Retinal pigment epithelial cell (primary cell): ENCODE data around the gene CACNA1C.

ENCODE experiments used
- DNase-seq: peaks from one replicate; pipeline ENCODE4 v3.0.0-alpha.2; 2010; ENCODE audit warnings: low read depth
- H3K4me3 ChIP-seq: 2 replicates; pipeline ENCODE4 v1.5.1; 2011; ENCODE audit warnings: mild to moderate bottlenecking, low read length, control low read depth, moderate library complexity
- CTCF ChIP-seq: conservative IDR thresholded peaks from 2 replicates; pipeline ENCODE4 v1.5.1; 2011; ENCODE audit warnings: low read depth, low read length, control low read depth, inconsistent platforms

The CACNA1C gene

DNA sequence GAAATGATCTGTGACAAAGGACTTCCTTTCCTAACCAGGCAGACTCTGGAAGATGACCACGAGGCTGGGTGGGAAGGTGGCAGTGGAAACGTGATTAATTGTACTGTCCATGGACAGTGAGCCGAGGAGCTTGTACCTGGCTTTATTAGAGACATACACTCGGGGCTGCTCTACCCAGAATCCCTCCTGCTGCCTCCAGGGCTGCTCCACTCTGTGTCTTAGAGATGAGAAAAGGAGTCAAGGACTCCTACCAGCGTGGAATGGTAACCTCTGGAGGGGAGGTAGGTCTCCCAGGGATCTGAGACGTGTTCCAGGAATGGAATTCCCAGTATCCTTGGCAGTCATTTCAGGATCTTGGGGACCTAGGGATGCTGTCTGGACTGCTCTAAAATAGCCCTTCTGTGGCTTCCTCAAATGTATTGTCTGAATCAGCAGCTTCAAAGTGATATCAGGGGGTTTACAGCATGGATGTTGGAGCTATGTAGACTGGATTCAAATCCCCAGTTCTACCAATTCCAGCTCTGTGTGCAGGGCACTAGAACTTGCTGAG, 237.8 kb downstream of the CACNA1C start:
- no peak overlapping the region for H3K4me3 ChIP-seq
- no peak for TF ChIP-seq CTCF
- DNase-seq: no peak

DNA sequence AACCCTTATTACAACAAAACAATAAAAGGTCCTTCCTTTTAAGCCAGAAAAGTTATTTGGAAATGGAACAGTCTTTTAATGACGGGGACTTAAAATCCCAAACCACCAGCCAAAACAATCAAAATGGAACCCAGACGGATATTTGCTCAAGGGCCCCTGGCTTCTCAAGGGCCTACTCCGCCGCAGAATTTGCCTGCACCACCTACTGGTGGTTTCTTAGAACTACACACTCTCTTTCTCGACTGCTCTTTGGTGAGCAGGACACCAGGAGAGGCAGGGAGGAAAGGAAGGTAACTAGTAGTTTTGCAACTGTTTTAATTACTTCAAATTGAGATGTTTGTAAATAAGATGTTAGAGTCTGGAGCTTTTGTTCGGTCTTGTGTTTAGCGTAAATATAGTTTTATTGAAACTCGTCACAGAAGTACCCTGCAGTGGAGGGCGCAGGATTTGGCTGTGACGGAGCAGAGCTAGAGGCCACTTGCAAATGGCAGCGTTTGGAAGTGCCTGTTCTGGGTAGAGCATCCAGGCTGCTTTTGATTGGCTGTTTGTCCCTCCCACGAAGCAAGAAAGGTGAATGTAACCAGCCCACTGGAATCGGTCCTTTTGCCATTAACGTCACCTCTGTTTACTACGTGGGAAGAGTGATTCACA, 238.5 kb downstream of the CACNA1C start:
- no peak overlapping the region for H3K4me3 ChIP-seq
- TF ChIP-seq CTCF: peak; percentile 83
- DNase-seq: no peak

- DNase-seq: no peak
- no peak for TF ChIP-seq CTCF
- no peak overlapping the region for H3K4me3 ChIP-seq
Observed at GRCh38 chr12:2291947-2292346, 239.2 kb downstream of the CACNA1C start.

DNA sequence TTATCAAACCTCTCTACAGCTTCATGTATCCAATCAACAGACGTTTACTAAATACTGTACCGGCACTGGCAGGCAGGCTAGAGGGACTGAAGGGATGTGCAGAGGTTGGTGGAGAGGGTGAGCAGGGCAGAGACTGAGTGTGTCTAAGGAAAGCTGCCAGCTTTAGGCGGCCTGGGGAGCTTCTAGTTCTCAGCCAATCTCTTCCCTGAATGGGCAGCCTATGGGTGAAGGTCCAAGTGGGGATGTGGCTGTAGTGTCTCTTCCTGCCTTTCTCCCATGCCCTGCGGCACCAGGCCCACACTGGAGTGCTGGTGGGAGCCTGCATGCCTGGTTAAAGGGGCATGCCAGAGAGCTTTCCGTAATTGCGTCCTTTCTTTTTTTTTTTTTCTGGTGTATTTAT, 239.8 kb downstream of the CACNA1C start:
- no peak overlapping the region for H3K4me3 ChIP-seq
- no peak for DNase-seq
- no peak for TF ChIP-seq CTCF

- no peak for TF ChIP-seq CTCF
- no peak overlapping the region for H3K4me3 ChIP-seq
- no peak for DNase-seq
Observed at GRCh38 chr12:2294651-2295475, 242.1 kb downstream of the CACNA1C start.

DNA sequence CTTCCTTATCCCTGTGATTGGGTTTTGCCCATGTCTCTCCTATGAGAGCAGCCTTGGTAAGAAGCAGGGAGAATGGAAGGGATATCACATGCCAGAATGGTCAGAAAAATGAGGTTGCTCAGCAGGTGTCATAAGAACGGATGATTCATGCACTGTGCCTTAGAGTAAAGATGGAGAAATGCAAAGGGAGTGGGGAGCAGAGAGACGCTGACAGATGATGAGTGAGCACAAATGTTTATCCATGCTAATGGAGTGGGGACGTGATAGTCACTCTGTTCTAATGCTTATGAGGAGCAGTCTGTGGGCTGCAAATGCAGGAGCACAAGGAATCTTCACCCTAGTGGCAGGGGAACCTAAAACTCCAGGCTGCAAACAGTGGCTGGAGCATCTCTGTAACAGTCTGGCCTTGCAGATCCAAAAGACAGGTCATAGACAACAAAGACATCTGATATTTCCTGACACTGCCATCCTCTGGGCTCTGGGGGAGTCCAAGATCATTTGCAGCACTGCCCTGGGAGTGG, 243.2 kb downstream of the CACNA1C start:
- H3K4me3 ChIP-seq: no peak overlapping the region
- DNase-seq: peak; percentile 31
- no peak for TF ChIP-seq CTCF
